SKM-1 (cell line): ENCODE results near the gene PEA15.

Source experiments
- DNase-seq: peaks from one replicate; lab custom pipeline; 2025; ENCODE audit not compliant: unreplicated experiment; lab: John Stamatoyannopoulos, UW

Gene PEA15

DNA sequence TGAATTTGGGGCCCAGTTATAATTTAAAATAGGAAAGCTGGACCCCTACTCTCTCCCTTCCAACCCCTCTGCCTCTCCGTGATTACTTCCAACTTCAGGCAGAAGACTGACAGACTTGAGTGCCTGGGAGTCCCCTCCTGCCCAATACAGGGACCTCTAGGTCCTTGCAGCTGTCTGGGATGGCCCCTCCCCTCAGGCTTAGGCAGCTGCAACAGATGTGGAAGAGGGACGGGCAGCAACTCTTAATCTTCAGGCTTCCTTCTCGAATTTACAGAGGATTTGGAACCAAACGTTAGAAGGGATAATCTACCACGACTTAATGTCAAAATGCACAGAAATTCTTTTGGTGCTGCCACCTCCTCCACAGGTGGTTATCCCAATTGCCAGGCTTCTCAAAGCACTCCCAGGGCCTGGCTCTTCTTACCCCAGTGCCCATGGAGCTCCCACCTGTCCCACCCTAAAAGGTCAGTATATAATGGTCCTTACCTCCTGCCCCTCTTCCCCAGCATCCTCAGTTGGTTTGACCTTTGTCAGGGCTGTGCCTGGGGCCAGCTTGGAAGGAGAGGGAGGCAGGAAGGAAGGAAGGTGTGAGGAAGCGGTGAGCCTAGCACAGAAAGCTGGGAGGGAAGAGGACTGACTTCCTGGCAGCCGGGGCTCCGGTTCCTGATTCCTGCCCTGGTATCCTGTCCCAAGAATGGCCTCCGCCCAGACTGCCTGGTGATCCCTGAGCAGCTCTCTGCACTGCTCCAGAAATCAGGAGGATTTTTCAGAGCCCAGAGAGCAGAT, 2.8 kb downstream of the PEA15 start:
- DNase-seq = no peak

DNA sequence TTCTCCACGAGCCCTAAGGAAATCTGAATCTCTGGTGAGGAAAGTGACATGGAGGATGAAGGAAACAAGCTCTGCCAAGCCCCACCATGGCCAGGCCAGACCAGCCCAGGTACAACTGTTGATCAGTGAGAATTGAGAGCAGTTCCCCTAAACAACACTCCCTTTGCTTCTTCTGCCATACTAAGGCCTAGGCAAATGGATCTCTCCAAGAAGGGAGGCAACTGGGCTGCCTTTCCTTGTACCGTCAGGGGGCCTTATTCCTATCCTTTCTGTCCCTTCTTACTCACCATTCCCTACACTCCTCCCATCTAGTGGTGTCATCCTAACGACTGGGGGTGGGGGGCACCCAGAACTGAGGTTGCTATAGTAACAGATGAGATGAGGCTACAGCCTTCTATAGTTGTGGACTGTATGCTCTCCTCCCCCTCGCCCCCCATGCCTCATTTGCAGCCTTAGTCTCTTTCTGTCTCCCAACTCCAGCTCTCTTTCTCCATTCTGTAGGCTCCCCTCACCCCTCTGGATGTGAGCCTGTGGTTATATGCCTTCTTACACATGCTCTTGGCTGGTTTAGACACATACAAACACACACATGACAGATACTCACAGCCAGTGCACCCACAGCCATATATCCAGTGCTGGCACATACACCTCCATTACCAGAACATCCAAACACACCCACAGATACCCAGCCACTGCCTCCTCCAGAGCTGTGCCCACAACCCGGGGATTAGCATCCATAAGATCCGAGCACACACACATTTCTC, 3.6 kb downstream of the PEA15 start:
- DNase-seq = no peak

DNA sequence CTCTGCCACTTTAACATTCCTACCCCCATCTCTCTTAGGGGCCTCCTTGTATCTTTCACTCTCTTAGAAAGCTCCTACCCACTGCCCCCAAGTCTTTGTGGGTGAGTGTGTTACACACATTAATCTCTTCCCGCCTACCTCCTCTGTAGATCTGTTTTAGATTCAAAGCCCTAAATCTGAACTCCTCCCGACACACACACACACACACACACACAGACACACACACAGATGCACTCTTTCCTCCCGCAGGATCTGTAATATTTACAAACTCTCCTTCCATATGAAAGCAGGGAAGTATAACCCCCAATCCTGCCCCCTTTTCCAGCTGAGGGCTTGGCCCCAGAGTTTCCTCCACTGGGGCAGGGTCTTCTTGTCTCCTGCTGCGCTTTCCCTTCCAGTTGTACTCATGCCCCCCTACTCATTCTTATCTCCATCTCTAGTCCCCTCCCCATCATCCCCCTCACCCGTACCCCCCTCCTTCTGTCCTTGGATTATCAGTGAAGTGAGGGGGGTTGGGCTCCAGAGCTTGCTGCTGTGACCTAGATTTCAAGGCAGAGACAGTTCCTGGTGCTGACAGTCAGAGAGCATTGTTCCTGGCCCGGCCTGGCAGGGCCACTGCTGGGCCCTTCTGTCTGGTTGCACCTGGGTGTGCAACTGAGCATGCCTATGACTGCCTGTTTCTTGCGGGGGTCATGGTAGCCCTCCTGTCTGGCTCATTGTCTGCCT, 4.3 kb downstream of the PEA15 start:
- DNase-seq = no peak

- DNase-seq = no peak
Measured at GRCh38 chr1:160210561-160210960, 5.4 kb downstream of the PEA15 start.

DNA sequence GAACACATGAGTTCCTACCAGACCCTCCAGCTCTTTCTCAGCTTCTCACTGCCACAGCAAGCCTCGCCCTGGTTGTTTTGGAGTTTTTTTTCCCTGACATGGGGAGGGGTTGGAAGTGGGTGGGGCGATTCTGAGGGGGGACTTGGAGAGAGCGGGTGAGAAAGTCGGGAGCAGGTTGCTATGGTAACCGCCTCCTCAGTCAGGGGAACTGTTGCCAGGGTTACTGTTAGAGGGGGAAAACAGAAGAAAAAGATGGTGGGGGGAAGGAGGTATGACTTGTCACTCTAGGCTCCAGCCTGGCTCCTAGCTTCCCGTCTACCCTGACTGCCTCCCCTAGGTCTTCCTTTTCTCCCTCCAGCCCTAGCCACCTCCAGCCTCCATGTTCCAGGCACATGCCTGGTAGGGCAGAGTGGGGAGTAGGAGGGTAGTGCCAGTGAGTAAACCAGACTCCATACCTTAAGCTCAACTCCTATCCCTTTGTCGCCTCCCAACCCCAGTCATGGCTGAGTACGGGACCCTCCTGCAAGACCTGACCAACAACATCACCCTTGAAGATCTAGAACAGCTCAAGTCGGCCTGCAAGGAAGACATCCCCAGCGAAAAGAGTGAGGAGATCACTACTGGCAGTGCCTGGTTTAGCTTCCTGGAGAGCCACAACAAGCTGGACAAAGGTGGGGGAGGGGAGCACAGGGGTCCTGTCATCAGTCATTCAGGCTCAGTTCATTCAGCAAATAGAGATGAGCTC, 6.0 kb downstream of the PEA15 start:
- no peak for DNase-seq

GRCh38 chr1:160214481-160215140, 9.4 kb downstream of the PEA15 start:
- no peak for DNase-seq

DNA sequence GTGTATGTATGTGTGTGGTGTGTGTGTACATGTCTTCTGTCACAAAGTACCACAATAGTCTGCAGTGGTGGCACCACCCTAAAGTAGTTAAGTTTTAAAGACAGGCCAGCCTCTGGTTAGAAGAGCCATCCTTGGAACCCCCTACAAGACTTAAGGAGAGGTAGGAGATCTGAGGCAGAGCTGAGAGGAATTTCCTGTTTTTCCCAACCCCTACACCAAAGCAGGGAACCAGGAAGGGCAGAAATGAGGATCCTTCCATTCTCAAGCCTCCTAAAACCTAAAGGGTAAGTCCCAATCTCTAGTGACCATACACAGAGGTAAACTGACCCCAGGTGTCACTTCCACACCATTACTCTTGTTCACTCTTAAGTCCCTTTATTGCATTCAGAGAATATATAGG, 11.1 kb downstream of the PEA15 start:
- DNase-seq = no peak

DNA sequence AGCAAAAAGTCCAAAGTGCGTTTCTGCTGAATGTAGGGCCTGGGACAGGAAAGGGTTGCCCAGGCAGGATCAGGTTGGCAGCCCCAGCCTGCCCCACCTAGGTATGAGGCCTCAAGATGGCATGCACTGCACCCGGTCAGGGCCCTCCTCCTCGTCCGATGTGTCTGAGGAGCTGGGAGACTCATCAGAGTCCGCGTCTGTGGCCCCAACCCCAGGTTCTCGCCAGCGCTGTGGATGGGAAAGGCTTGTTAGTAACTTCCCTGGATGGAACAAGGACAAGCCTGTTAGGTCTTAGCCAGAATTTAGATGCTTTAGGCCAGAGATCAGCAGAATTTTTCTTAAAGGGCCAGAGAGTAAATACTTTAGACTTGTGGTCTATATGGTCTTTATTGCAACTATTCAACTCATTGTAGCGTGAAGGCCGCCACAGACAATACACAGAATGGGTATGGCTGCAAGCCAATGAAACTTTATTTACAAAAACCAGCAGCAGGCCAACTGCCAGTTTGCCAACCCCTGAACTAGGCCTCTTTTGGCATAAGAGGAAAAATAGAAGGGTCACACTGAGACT, 12.4 kb downstream of the PEA15 start:
- no peak for DNase-seq

GRCh38 chr1:160219062-160219929, 14.1 kb downstream of the PEA15 start:
- DNase-seq = no peak

GRCh38 chr1:160220301-160220700, 15.1 kb downstream of the PEA15 start:
- no peak for DNase-seq

- no peak for DNase-seq
Measured at GRCh38 chr1:160221089-160221488, 15.9 kb downstream of the PEA15 start.

GRCh38 chr1:160222546-160222945, 17.4 kb downstream of the PEA15 start:
- no peak for DNase-seq

- DNase-seq = no peak
Measured at GRCh38 chr1:160224606-160225005, 19.4 kb downstream of the PEA15 start.

GRCh38 chr1:160225345-160225744, 20.2 kb downstream of the PEA15 start:
- no peak for DNase-seq

- no peak for DNase-seq
Measured at GRCh38 chr1:160226623-160227022, 21.4 kb downstream of the PEA15 start.

GRCh38 chr1:160227034-160227433, 21.9 kb downstream of the PEA15 start:
- DNase-seq = no peak

DNA sequence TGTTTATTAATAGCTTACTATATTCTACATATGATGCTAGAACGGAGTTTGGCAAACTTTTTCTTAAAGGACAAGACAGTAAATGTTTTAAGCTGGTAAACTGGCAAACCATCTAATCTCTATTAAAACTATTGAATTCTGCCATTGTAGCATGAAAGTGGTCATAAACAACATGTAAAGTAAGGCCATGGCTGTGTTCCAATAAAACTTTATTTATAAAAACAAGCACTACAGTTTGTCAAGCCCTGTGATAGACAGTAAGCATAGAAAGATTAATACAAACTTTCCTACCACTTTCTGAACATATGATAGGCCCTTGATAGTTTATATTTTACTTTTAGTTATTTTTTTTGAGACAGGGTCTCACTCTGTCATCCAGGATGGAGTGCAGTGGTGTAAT, 22.4 kb downstream of the PEA15 start:
- DNase-seq = no peak

DNA sequence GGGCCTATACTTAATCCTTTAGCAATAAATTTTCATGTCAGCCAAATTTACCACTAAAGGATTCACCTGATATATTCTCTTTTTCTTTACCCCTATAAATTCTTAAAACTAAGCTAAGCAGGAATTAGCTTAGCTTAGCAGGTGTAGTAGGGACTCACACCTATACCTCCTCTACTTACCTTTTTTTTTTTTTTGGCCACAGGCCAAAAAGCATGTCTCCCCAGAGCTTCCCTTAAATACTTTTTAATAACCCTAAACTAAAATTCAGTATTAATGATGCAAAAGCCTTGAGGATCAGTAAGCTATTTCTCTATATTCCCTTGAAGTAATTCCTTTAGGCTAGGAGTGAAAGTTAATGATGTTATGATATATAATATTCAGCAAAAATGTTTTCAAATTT, 23.2 kb downstream of the PEA15 start:
- DNase-seq = no peak

DNA sequence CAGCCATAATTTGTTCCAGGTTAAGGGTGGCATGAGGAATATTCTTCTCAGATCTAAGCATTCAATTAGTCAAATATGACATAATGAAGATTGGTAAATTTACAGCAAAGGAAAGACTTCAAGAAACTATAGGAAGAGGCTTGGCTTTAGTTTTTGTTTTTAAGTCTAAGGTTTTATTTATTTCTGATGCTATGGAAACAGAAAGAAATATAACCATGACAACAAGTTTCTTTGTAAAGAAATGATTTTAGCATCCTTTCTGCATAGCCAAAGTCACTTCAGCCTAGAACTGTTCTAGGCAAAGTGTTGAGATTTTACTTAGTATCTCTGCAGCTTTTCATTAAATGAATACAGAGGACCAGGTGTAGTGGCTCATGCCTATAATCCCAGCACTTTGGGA, 27.7 kb downstream of the PEA15 start:
- DNase-seq = no peak
